ENCODE measurements around the gene RHOBTB3. TPM values are rescaled to one million over a fixed set of nuclear protein-coding genes. Genes with fewer than 3 reads are reported as not detected.
"Not testable (repeated sequence)": the region's sequence is repeated elsewhere in the genome, so short reads cannot be mapped to it uniquely, and the experiment has no call there.

Gene RHOBTB3
- total RNA-seq, 1 donor from 2014 or later, result 73.8 TPM

DNA sequence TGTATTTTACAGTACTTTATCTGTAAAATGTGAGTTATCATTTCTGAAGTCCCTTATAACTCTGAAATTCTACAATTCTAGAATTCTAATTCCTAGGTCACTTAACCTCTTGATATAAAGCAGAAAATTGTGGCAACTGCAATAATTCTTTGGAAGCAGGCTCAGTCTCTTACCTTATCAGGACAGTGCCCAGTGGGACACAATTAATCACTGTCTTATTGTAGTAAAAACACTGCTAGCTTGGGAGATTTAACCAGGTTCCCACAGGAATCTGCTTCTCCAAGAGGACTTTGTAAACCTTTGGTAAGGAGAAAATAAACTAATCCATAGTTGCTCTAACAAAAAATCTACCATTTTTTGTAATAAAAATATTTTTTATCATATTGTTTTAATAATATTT is 30.1 kb upstream of the RHOBTB3 start:
- Histone ChIP-seq H3K27me3 (ENCODE audit: insufficient read depth, low read length) (no peaks in the 10 kb centered on the region), H3K9ac (ENCODE audit: low read length) (no peak overlapping the region), H2AFZ (ENCODE audit: low read depth, low read length) (no peak overlapping the region), H3K4me2 (ENCODE audit: low read length) (no peak overlapping the region), H3K4me1 (ENCODE audit: insufficient read depth, low read length) (no peaks in the 10 kb centered on the region), H3K9me3 (ENCODE audit: insufficient read depth, low read depth, low read length) (no peaks in the 10 kb centered on the region), H3K27ac (ENCODE audit: low read depth, low read length) (no peak overlapping the region), H3K79me2 (ENCODE audit: insufficient read depth, low read length) (no peaks in the 10 kb centered on the region), H4K20me1 (ENCODE audit: insufficient read depth, low read length) (no peaks in the 10 kb centered on the region), H3K36me3 (ENCODE audit: insufficient read depth, low read length) (no peaks in the 10 kb centered on the region), H3K4me3 (ENCODE audit: insufficient read depth, low read depth, low read length) (no peak overlapping the region)
- Mint-ChIP-seq H3K4me3 (ENCODE audit: unreplicated experiment) (no peak overlapping the region), H3K27me3 (ENCODE audit: low read depth, unreplicated experiment) (no peaks in the 10 kb centered on the region), H3K4me1 (ENCODE audit: low read depth, unreplicated experiment) (peaks cover 9% of the 10 kb centered on the region), H3K36me3 (ENCODE audit: low read depth, unreplicated experiment) (peaks cover 2% of the 10 kb centered on the region), H3K27ac (ENCODE audit: unreplicated experiment) (no peak overlapping the region), H3K9me3 (ENCODE audit: unreplicated experiment) (no peaks in the 10 kb centered on the region)
- TF ChIP-seq, protein P1, sequence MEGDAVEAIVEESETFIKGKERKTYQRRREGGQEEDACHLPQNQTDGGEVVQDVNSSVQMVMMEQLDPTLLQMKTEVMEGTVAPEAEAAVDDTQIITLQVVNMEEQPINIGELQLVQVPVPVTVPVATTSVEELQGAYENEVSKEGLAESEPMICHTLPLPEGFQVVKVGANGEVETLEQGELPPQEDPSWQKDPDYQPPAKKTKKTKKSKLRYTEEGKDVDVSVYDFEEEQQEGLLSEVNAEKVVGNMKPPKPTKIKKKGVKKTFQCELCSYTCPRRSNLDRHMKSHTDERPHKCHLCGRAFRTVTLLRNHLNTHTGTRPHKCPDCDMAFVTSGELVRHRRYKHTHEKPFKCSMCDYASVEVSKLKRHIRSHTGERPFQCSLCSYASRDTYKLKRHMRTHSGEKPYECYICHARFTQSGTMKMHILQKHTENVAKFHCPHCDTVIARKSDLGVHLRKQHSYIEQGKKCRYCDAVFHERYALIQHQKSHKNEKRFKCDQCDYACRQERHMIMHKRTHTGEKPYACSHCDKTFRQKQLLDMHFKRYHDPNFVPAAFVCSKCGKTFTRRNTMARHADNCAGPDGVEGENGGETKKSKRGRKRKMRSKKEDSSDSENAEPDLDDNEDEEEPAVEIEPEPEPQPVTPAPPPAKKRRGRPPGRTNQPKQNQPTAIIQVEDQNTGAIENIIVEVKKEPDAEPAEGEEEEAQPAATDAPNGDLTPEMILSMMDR (IDR thresholded peaks at IDR 0.05; ENCODE audit: insufficient read depth, low read depth, low read length), result no peak
- TF ChIP-seq EZH2 (IDR thresholded peaks at IDR 0.05; ENCODE audit: insufficient read depth, low read length), result no peak
- FAIRE-seq (no peak), DNase-seq (ENCODE audit: low read depth) (no peak)

- no peak overlapping the region for H3K27ac ChIP-seq (ENCODE audit: low read depth, low read length)
- H3K27ac Mint-ChIP-seq (ENCODE audit: unreplicated experiment), result no peak overlapping the region
- H3K36me3 Mint-ChIP-seq (ENCODE audit: low read depth, unreplicated experiment), result peaks cover 3% of the 10 kb centered on the region
- H3K4me1 Mint-ChIP-seq (ENCODE audit: low read depth, unreplicated experiment), result no peaks in the 10 kb centered on the region
- H3K4me2 ChIP-seq (ENCODE audit: low read length), result no peak overlapping the region
- H4K20me1 ChIP-seq (ENCODE audit: insufficient read depth, low read length), result no peaks in the 10 kb centered on the region
- no peak overlapping the region for H2AFZ ChIP-seq (ENCODE audit: low read depth, low read length)
- H3K27me3 ChIP-seq (ENCODE audit: insufficient read depth, low read length), result no peaks in the 10 kb centered on the region
- H3K9ac ChIP-seq (ENCODE audit: low read length), result no peak overlapping the region
- no peak overlapping the region for H3K4me3 ChIP-seq (ENCODE audit: insufficient read depth, low read depth, low read length)
- no peak for DNase-seq (ENCODE audit: low read depth)
- no peaks in the 10 kb centered on the region for H3K36me3 ChIP-seq (ENCODE audit: insufficient read depth, low read length)
- H3K79me2 ChIP-seq (ENCODE audit: insufficient read depth, low read length), result no peaks in the 10 kb centered on the region
- H3K27me3 Mint-ChIP-seq (ENCODE audit: low read depth, unreplicated experiment), result no peaks in the 10 kb centered on the region
- no peaks in the 10 kb centered on the region for H3K9me3 Mint-ChIP-seq (ENCODE audit: unreplicated experiment)
- H3K9me3 ChIP-seq (ENCODE audit: insufficient read depth, low read depth, low read length), result no peaks in the 10 kb centered on the region
- TF ChIP-seq EZH2 (IDR thresholded peaks at IDR 0.05; ENCODE audit: insufficient read depth, low read length), result no peak
- TF ChIP-seq, protein P1 (IDR thresholded peaks at IDR 0.05; ENCODE audit: insufficient read depth, low read depth, low read length), result no peak
- no peak for FAIRE-seq
- H3K4me3 Mint-ChIP-seq (ENCODE audit: unreplicated experiment), result no peak overlapping the region
- no peaks in the 10 kb centered on the region for H3K4me1 ChIP-seq (ENCODE audit: insufficient read depth, low read length)
These were observed 27.0 kb upstream of the RHOBTB3 start for GRCh38 chr5:95704150-95704549.

- H3K4me1 Mint-ChIP-seq (ENCODE audit: low read depth, unreplicated experiment); H3K27me3 ChIP-seq (ENCODE audit: insufficient read depth, low read length); H3K4me1 ChIP-seq (ENCODE audit: insufficient read depth, low read length); FAIRE-seq; DNase-seq (ENCODE audit: low read depth); H3K27me3 Mint-ChIP-seq (ENCODE audit: low read depth, unreplicated experiment); H3K4me3 Mint-ChIP-seq (ENCODE audit: unreplicated experiment); H3K9me3 Mint-ChIP-seq (ENCODE audit: unreplicated experiment); H3K4me2 ChIP-seq (ENCODE audit: low read length); H3K36me3 Mint-ChIP-seq (ENCODE audit: low read depth, unreplicated experiment); H3K4me3 ChIP-seq (ENCODE audit: insufficient read depth, low read depth, low read length); H3K36me3 ChIP-seq (ENCODE audit: insufficient read depth, low read length); H3K9ac ChIP-seq (ENCODE audit: low read length); H3K27ac ChIP-seq (ENCODE audit: low read depth, low read length); H3K27ac Mint-ChIP-seq (ENCODE audit: unreplicated experiment); H3K9me3 ChIP-seq (ENCODE audit: insufficient read depth, low read depth, low read length); H4K20me1 ChIP-seq (ENCODE audit: insufficient read depth, low read length); H2AFZ ChIP-seq (ENCODE audit: low read depth, low read length); H3K79me2 ChIP-seq (ENCODE audit: insufficient read depth, low read length): not testable (repeated sequence)
These were observed 24.9 kb upstream of the RHOBTB3 start for GRCh38 chr5:95706196-95706595.

All from astrocyte (in vitro differentiated cells and primary cell).